ENCODE results near the gene HDAC4. TPM values are rescaled to one million over a fixed set of nuclear protein-coding genes. Genes with fewer than 3 reads are reported as not detected.

The HDAC4 gene
- total and polyA plus RNA-seq, 9 of the 15 experiments (the other 6 are each of a cell fraction or from before 2014, with no cell fraction given): 0.11 to 20.2 (median 4.0) TPM

DNA sequence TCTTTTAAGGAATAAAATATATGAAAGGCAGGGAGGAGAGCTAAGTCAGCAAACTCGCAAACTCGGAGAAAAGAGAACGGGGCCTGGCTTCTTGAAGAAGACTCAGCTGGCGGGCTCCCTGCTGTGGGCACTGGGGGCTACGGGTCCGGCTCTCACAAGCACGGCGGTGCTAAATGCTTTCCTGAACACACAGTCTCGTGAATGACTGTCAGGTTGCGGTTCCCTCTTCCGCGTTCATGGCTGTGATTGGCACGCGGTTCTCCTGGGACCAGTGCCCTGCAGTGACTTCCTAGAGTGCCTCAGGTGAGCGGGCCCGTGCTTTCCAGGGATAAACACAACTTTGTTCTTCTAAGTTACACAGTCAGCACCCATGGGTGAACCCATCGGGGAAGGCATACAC lies 208.4 kb downstream of the HDAC4 start:
- no peak for ATAC-seq
- DNase-seq (ENCODE audit: extremely low read depth in 1 of 4, low spot score in 3 of 4): no peak
- FAIRE-seq: no peak
- Histone ChIP-seq H3K9me3 (replicated peaks; ENCODE audit: control insufficient read depth, insufficient read depth, low read depth, low read length) (no peaks in the 10 kb centered on the region), H4K20me1 (replicated peaks; ENCODE audit: control insufficient read depth, insufficient read depth, low read length) (no peaks in the 10 kb centered on the region), H3K79me2 (ENCODE audit: control insufficient read depth, insufficient read depth, low read length) (no peaks in the 10 kb centered on the region), H3K27me3 (ENCODE audit: control insufficient read depth in 2 of 2, insufficient read depth in 2 of 2, low read length in 2 of 2) (no peaks in the 10 kb centered on the region), H3K4me1 (replicated peaks in 1 of 2; ENCODE audit: control insufficient read depth in 2 of 2, insufficient read depth in 2 of 2, low read length in 2 of 2) (peaks cover 0 to 3% of the 10 kb centered on the region in 2 experiments; a peak in 1 of 5 replicates), H2AFZ (ENCODE audit: low read depth, low read length) (no peak overlapping the region), H3K4me2 (ENCODE audit: insufficient read depth, low read length) (no peak overlapping the region), H3K4me3 (no peak overlapping the region), H3K27ac (ENCODE audit: extremely low read depth, low read depth, low read length) (no peak overlapping the region), H3K36me3 (ENCODE audit: control insufficient read depth, insufficient read depth, low read length) (peaks cover 9% of the 10 kb centered on the region; the same call in 1 of the 3 replicates), H3K9me1 (ENCODE audit: control insufficient read depth, insufficient read depth, low read length) (no peaks in the 10 kb centered on the region), H3K9ac (ENCODE audit: insufficient read depth in 1 of 2, low read depth in 2 of 2, low read length in 2 of 2) (no peak overlapping the region)
- intact Hi-C loops (cut with micrococcal nuclease): no loop called here
- in situ Hi-C loops (cut with MboI): no loop called here
- 70% methylated on average over 6 of the region's 17 CpGs for WGBS (ENCODE audit: insufficient coverage, low coverage, missing lambda C conversion rate)
- POLR2A ChIA-PET: no interaction called here
- CTCF ChIA-PET (ENCODE audit: low intra/inter-chr PET ratio): no interaction called here
- TF ChIP-seq KAT2B (IDR thresholded peaks at IDR 0.05; ENCODE audit: low read depth, low read length) (no peak), MAZ (CRISPR knock-in tag; conservative IDR thresholded peaks at IDR 0.05 in 1 of 2, IDR thresholded peaks at IDR 0.05 in 1 of 2) (no peak)
- BruUV-seq (replicated peaks): no TSS peak

DNA sequence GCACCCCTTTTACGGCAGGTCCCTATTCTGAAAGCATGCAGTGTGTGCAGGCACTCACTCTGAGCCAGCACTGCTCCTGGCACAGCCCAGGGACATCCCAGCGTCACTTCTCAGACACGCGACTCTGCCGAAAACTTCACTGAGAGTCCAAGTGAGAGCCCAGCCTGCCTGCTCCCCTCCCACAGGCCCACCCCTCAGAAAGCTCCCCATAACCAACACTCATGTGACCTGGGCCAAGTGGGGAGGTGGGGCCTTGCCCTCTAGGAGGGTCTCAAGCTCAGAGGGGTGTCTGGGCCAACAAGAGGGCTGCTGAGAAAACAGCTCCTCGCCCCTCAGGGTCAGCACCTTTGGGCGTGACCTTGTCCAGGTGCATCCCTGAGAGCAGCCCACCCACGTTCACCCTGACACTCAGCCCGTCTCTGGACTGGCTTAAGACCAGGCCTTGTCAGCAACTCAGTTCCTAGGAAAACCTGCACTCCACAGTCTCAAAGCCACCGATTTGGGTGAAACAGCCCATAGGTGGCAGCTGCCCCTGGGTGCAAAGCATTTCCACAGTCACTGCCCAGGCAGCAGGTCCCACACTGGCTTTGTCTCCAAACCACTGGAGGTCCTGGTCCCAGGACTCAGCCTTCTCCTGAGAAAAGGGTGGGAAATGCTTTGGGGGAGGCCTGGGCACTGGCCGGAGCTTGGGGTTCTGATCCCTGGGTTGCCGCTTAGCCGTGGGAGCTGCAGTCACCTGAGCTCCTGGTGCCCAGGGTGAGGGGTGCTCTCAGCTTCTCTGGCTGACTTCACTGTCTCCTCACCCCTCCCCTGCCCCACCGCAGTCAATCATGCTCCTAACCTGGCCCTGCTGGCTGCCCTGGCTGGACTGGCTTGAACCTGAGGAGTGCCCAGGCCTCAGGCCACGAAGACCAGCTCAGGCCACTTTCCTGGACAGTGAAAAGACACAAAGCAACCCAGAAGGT lies 209.6 kb downstream of the HDAC4 start:
- H3K9ac ChIP-seq (ENCODE audit: insufficient read depth in 1 of 2, low read depth in 2 of 2, low read length in 2 of 2): no peak overlapping the region
- H3K27me3 ChIP-seq (ENCODE audit: control insufficient read depth in 2 of 2, insufficient read depth in 2 of 2, low read length in 2 of 2): no peaks in the 10 kb centered on the region
- no peak overlapping the region for H3K4me3 ChIP-seq
- H4K20me1 ChIP-seq (replicated peaks; ENCODE audit: control insufficient read depth, insufficient read depth, low read length): no peaks in the 10 kb centered on the region
- no peak overlapping the region for H2AFZ ChIP-seq (ENCODE audit: low read depth, low read length)
- no TSS peak for BruUV-seq (replicated peaks)
- H3K9me1 ChIP-seq (ENCODE audit: control insufficient read depth, insufficient read depth, low read length): no peaks in the 10 kb centered on the region
- intact Hi-C loops (cut with micrococcal nuclease) (no loop called here), in situ Hi-C loops (cut with MboI) (no loop called here)
- FAIRE-seq (no peak), ATAC-seq (no peak), DNase-seq (ENCODE audit: extremely low read depth in 1 of 4, low spot score in 3 of 4) (no peak)
- ChIA-PET CTCF (ENCODE audit: low intra/inter-chr PET ratio) (no interaction called here), POLR2A (no interaction called here)
- H3K4me2 ChIP-seq (ENCODE audit: insufficient read depth, low read length): no peak overlapping the region
- WGBS (ENCODE audit: insufficient coverage, low coverage, missing lambda C conversion rate): 86% methylated on average over 9 of the region's 15 CpGs
- H3K9me3 ChIP-seq (replicated peaks; ENCODE audit: control insufficient read depth, insufficient read depth, low read depth, low read length): no peaks in the 10 kb centered on the region
- no peak overlapping the region for H3K27ac ChIP-seq (ENCODE audit: extremely low read depth, low read depth, low read length)
- peaks cover 0 to 3% of the 10 kb centered on the region in 2 experiments; a peak in 1 of 5 replicates for H3K4me1 ChIP-seq (replicated peaks in 1 of 2; ENCODE audit: control insufficient read depth in 2 of 2, insufficient read depth in 2 of 2, low read length in 2 of 2)
- H3K36me3 ChIP-seq (ENCODE audit: control insufficient read depth, insufficient read depth, low read length): peaks cover 9% of the 10 kb centered on the region; the same call in 1 of the 3 replicates
- no peaks in the 10 kb centered on the region for H3K79me2 ChIP-seq (ENCODE audit: control insufficient read depth, insufficient read depth, low read length)
- no peak for TF ChIP-seq ZNF212 (CRISPR knock-in tag; IDR thresholded peaks at IDR 0.05)
- no peak for TF ChIP-seq FOXK1 (CRISPR knock-in tag; IDR thresholded peaks at IDR 0.05; ENCODE audit: borderline replicate concordance)
- TF ChIP-seq CBX8 (IDR thresholded peaks at IDR 0.05; ENCODE audit: borderline replicate concordance, extremely low read depth, low read depth, low read length, poor library complexity, severe bottlenecking): no peak
- no peak for TF ChIP-seq ZNF24 (IDR thresholded peaks at IDR 0.05)
- TF ChIP-seq CEBPG (CRISPR knock-in tag; IDR thresholded peaks at IDR 0.05): no peak
- no peak for TF ChIP-seq CEBPG (tag; conservative IDR thresholded peaks at IDR 0.05 in 1 of 2, IDR thresholded peaks at IDR 0.05 in 1 of 2)
- TF ChIP-seq E2F8 (IDR thresholded peaks at IDR 0.05; ENCODE audit: low read depth, partially characterized antibody): no peak
- no peak for TF ChIP-seq ZNF431 (CRISPR knock-in tag; IDR thresholded peaks at IDR 0.05)
- no peak for TF ChIP-seq BRD9 (IDR thresholded peaks at IDR 0.05; ENCODE audit: low read depth, partially characterized antibody)
- no peak for TF ChIP-seq SMAD4 (CRISPR knock-in tag; conservative IDR thresholded peaks at IDR 0.05)
